Kidney (tissue), 14 donors: Measurements from ENCODE around the gene TMEM208. TPM values are rescaled to one million over a fixed set of nuclear protein-coding genes. Genes with fewer than 3 reads are reported as not detected.
A peak's percentile ranks its signal among the peaks of the same experiment; 100 is the strongest.

Experiments used
- DNase-seq, 5 donors: peaks; one replicate each; pipeline ENCODE4 v3.0.0-alpha.2; 2013 to 2020
- FAIRE-seq: peaks from 2 replicates; lab custom pipeline; 2012; peaks lifted over from hg19 to GRCh38; lab: Jason Lieb, UNC
- H3K27ac ChIP-seq, 2 donors: one replicate each; pipeline ENCODE4 v1.7.0; 2013; ENCODE audit warnings: low read depth in 2 of 2, low read length in 2 of 2, inconsistent platforms in 1 of 2
- H3K27me3 ChIP-seq: one replicate; pipeline ENCODE4 v1.7.1; 2013; ENCODE audit warnings: low read length, inconsistent platforms; ENCODE audit not compliant: control insufficient read depth, insufficient read depth
- H3K36me3 ChIP-seq, 3 donors: one replicate each; pipeline versions ENCODE4 v1.7.0 to v1.7.1; 2013; ENCODE audit warnings: low read length in 3 of 3, control low read depth in 1 of 3, inconsistent platforms in 1 of 3; ENCODE audit not compliant: insufficient read depth in 3 of 3, control insufficient read depth in 2 of 3
- H3K4me1 ChIP-seq, 3 donors: one replicate each; pipeline versions ENCODE4 v1.7.0 to v1.7.1; 2013; ENCODE audit warnings: low read length in 3 of 3, inconsistent platforms in 1 of 3, low read depth in 1 of 3; ENCODE audit not compliant: control insufficient read depth in 2 of 3, insufficient read depth in 2 of 3
- H3K4me3 ChIP-seq, 3 donors: one replicate each; pipeline versions ENCODE4 v1.7.0 to v1.8.1; 2013; ENCODE audit warnings: low read length in 3 of 3, control low read depth in 1 of 3, inconsistent platforms in 1 of 3
- H3K9ac ChIP-seq, 3 donors: one replicate each; pipeline versions ENCODE4 v1.7.0 to v1.7.1; 2013; ENCODE audit warnings: low read length in 3 of 3, control low read depth in 1 of 3, inconsistent platforms in 1 of 3
- H3K9me3 ChIP-seq, 3 donors: one replicate each; pipeline versions ENCODE4 v1.7.0 to v1.7.1; 2013; ENCODE audit warnings: low read length in 3 of 3, control low read depth in 1 of 3, inconsistent platforms in 1 of 3; ENCODE audit not compliant: control insufficient read depth in 2 of 3, insufficient read depth in 1 of 3
- CTCF ChIP-seq: IDR thresholded peaks from 3 replicates; pipeline ENCODE4 v1.5.1; 2012; ENCODE audit warnings: mild to moderate bottlenecking, moderate library complexity, borderline replicate concordance; ENCODE audit not compliant: insufficient read depth; ENCODE audit errors: extremely low read depth
- intact Hi-C: fragments of 100-400 bp; cut with DNase I; formaldehyde crosslinking; loops from one replicate; pipeline ENCODE4 v1.11.1; 2022
- polyA plus RNA-seq: library from polyadenylated mRNA; stranded (reverse); fragments of 350-450 nt; fragmentation: Illumina TruSeq; extraction: RNeasy Lipid Tissue Mini Kit (QIAGEN cat#74804); gene quantifications from one replicate; pipeline ENCODE4 v1.2.3, GENCODE V29; 2014; ENCODE audit warnings: low read depth, low replicate concordance; ENCODE audit not compliant: insufficient read depth
- total RNA-seq: library from RNA; stranded (reverse); fragmentation: NEBNext Ultra II Directional; extraction: Animal tissue kit (Norgen Biotek cat#: 25700); gene quantifications from one replicate; pipeline ENCODE4 v1.2.1, GENCODE V29; 2021
- donor health status: control.
- donor health status: control.
- donor health status: control.
- donor health status: control.
- donor health status: control.
- donor health status: DM: yes; HTN: yes; CAD: no.
- donor health status: Normal renal cell carcinoma (clear cell type).

TMEM208 gene
- total and polyA plus RNA-seq, 2 donors from 2014 or later = 47.1 to 145 TPM

GRCh38 chr16:67228905-67229304 lies 2.0 kb downstream of the TMEM208 start:
- H3K9ac ChIP-seq = no peak overlapping the region
- TF ChIP-seq CTCF = no peak
- no peaks in the 10 kb centered on the region for H3K9me3 ChIP-seq
- no peak overlapping the region for H3K4me3 ChIP-seq
- H3K36me3 ChIP-seq = peaks cover 2 to 26% (median 18%) of the 10 kb centered on the region in 3 donors
- H3K27ac ChIP-seq = no peak overlapping the region
- intact Hi-C loops = no loop called here
- no peaks in the 10 kb centered on the region for H3K27me3 ChIP-seq
- FAIRE-seq (no peak), DNase-seq (peak in 1 of 5 donors; percentile 61)
- peaks cover 0 to 20% (median 11%) of the 10 kb centered on the region in 3 donors for H3K4me1 ChIP-seq

- no peak for TF ChIP-seq CTCF
- peaks cover 2 to 28% (median 18%) of the 10 kb centered on the region in 3 donors for H3K36me3 ChIP-seq
- no peak overlapping the region for H3K9ac ChIP-seq
- H3K27me3 ChIP-seq = no peaks in the 10 kb centered on the region
- peaks cover 0 to 16% (median 11%) of the 10 kb centered on the region in 3 donors for H3K4me1 ChIP-seq
- H3K4me3 ChIP-seq = no peak overlapping the region
- FAIRE-seq (no peak), DNase-seq (peak in 2 of 5 donors; percentile 26 to 75)
- no peak overlapping the region for H3K27ac ChIP-seq
- intact Hi-C loops = no loop called here
- no peaks in the 10 kb centered on the region for H3K9me3 ChIP-seq
Measured at GRCh38 chr16:67229906-67230808, 3.2 kb downstream of the TMEM208 start.

- Histone ChIP-seq H3K27me3 (no peaks in the 10 kb centered on the region), H3K4me1 (peaks cover 0 to 11% (median 10%) of the 10 kb centered on the region in 3 donors), H3K9ac (no peak overlapping the region), H3K4me3 (no peak overlapping the region), H3K27ac (no peak overlapping the region), H3K9me3 (no peaks in the 10 kb centered on the region), H3K36me3 (peaks cover 2 to 35% (median 20%) of the 10 kb centered on the region in 3 donors)
- TF ChIP-seq CTCF = no peak
- intact Hi-C loops = no loop called here
- peak in 1 of 5 donors; percentile 51 for DNase-seq
- FAIRE-seq = no peak
Measured at GRCh38 chr16:67230809-67231660, 4.1 kb downstream of the TMEM208 start.
